Measurements from ENCODE around the gene TM4SF4.

TM4SF4 gene

DNA sequence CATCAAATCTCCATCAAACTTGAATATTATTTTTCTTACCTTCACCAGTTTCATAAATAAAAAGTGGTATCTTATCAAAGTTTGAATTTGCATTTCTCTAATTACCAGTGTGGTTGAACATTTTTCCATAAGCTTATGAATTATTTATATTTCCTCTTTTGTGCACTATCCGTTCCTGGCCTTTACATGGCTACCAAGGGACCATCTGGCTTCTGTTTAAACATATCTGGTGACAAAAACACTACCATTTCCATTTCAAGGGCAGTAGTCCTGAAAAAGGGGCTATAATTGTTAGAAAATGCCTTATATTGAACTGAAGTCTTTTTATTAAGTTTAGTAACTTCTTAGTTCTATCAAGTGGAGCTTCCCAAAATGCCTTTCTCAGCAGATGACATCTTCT lies 44.3 kb upstream of the TM4SF4 start:
- DNase-seq (ENCODE audit: low spot score): no peak
- no peak overlapping the region for H2BK5ac ChIP-seq (ENCODE audit: low read length)
- no peak overlapping the region for H2BK15ac ChIP-seq (ENCODE audit: low read length)
- no CpG with 5 or more reads among the region's 1 CpG for WGBS, 2 donors (ENCODE audit: extremely low coverage in 2 of 2, insufficient read length in 2 of 2, insufficient replicate concordance in 1 of 2)
- H3K9me3 ChIP-seq (replicated peaks in 1 of 2; ENCODE audit: control insufficient read depth in 2 of 2, insufficient read depth in 1 of 2, low read depth in 1 of 2, low read length in 2 of 2): peaks cover 0 to 2% of the 10 kb centered on the region in 2 donors
- H3K4me1 ChIP-seq (ENCODE audit: control insufficient read depth in 2 of 2, insufficient read depth in 1 of 2, low read depth in 1 of 2, low read length in 2 of 2): peaks cover 2 to 6% of the 10 kb centered on the region in 2 donors
- H3K27me3 ChIP-seq (ENCODE audit: control insufficient read depth in 3 of 3, insufficient read depth in 3 of 3, low read depth in 1 of 3, low read length in 3 of 3): no peaks in the 10 kb centered on the region
- H3K79me1 ChIP-seq (ENCODE audit: low read depth, low read length): no peaks in the 10 kb centered on the region
- H3K4me2 ChIP-seq (ENCODE audit: insufficient read depth, low read length, poor library complexity, severe bottlenecking): no peak overlapping the region
- H3K36me3 ChIP-seq (replicated peaks in 1 of 2; ENCODE audit: control insufficient read depth in 2 of 2, insufficient read depth in 2 of 2, low read length in 2 of 2): no peaks in the 10 kb centered on the region
- H3K4ac ChIP-seq (ENCODE audit: low read length): no peak overlapping the region
- H2AFZ ChIP-seq (ENCODE audit: low read length): no peak overlapping the region
- H3K27ac ChIP-seq (replicated peaks; ENCODE audit: low read length): no peak overlapping the region
- no peak overlapping the region for H3K18ac ChIP-seq (ENCODE audit: low read length)
- no peak overlapping the region for H2BK12ac ChIP-seq (ENCODE audit: low read length)
- no peak overlapping the region for H3K14ac ChIP-seq (ENCODE audit: low read length)
- no peak overlapping the region for H2BK120ac ChIP-seq (ENCODE audit: low read depth, low read length)
- no peak overlapping the region for H2AK5ac ChIP-seq (ENCODE audit: low read depth, low read length)
- no peak overlapping the region for H4K91ac ChIP-seq (ENCODE audit: low read depth, low read length, poor library complexity)
- no peak overlapping the region for H3K23ac ChIP-seq (ENCODE audit: low read depth, low read length, poor library complexity)
- H3K9ac ChIP-seq (ENCODE audit: low read depth, low read length, poor library complexity): no peak overlapping the region
- H4K8ac ChIP-seq (ENCODE audit: low read depth, low read length): no peak overlapping the region
- H3K4me3 ChIP-seq (ENCODE audit: low read length in 2 of 2): no peak overlapping the region

GRCh38 chr3:149432149-149432548 lies 42.3 kb upstream of the TM4SF4 start:
- no peak overlapping the region for H2BK12ac ChIP-seq (ENCODE audit: low read length)
- H4K91ac ChIP-seq (ENCODE audit: low read depth, low read length, poor library complexity): no peak overlapping the region
- H2AK5ac ChIP-seq (ENCODE audit: low read depth, low read length): no peak overlapping the region
- no peak overlapping the region for H3K4me2 ChIP-seq (ENCODE audit: insufficient read depth, low read length, poor library complexity, severe bottlenecking)
- no peak overlapping the region for H3K9ac ChIP-seq (ENCODE audit: low read depth, low read length, poor library complexity)
- H3K4ac ChIP-seq (ENCODE audit: low read length): no peak overlapping the region
- H2AFZ ChIP-seq (ENCODE audit: low read length): no peak overlapping the region
- WGBS, 2 donors (ENCODE audit: extremely low coverage in 2 of 2, insufficient read length in 2 of 2, insufficient replicate concordance in 1 of 2): no CpG with 5 or more reads among the region's 2 CpGs
- H2BK15ac ChIP-seq (ENCODE audit: low read length): no peak overlapping the region
- H3K14ac ChIP-seq (ENCODE audit: low read length): no peak overlapping the region
- no peak overlapping the region for H2BK120ac ChIP-seq (ENCODE audit: low read depth, low read length)
- no peaks in the 10 kb centered on the region for H3K27me3 ChIP-seq (ENCODE audit: control insufficient read depth in 3 of 3, insufficient read depth in 3 of 3, low read depth in 1 of 3, low read length in 3 of 3)
- H3K18ac ChIP-seq (ENCODE audit: low read length): no peak overlapping the region
- H2BK5ac ChIP-seq (ENCODE audit: low read length): no peak overlapping the region
- H3K9me3 ChIP-seq (replicated peaks in 1 of 2; ENCODE audit: control insufficient read depth in 2 of 2, insufficient read depth in 1 of 2, low read depth in 1 of 2, low read length in 2 of 2): peaks cover 0 to 2% of the 10 kb centered on the region in 2 donors
- no peak for DNase-seq (ENCODE audit: low spot score)
- H3K79me1 ChIP-seq (ENCODE audit: low read depth, low read length): no peaks in the 10 kb centered on the region
- H3K4me1 ChIP-seq (ENCODE audit: control insufficient read depth in 2 of 2, insufficient read depth in 1 of 2, low read depth in 1 of 2, low read length in 2 of 2): no peaks in the 10 kb centered on the region
- no peak overlapping the region for H3K4me3 ChIP-seq (ENCODE audit: low read length in 2 of 2)
- H3K23ac ChIP-seq (ENCODE audit: low read depth, low read length, poor library complexity): no peak overlapping the region
- no peak overlapping the region for H4K8ac ChIP-seq (ENCODE audit: low read depth, low read length)
- no peaks in the 10 kb centered on the region for H3K36me3 ChIP-seq (replicated peaks in 1 of 2; ENCODE audit: control insufficient read depth in 2 of 2, insufficient read depth in 2 of 2, low read length in 2 of 2)
- H3K27ac ChIP-seq (replicated peaks; ENCODE audit: low read length): no peak overlapping the region

DNA sequence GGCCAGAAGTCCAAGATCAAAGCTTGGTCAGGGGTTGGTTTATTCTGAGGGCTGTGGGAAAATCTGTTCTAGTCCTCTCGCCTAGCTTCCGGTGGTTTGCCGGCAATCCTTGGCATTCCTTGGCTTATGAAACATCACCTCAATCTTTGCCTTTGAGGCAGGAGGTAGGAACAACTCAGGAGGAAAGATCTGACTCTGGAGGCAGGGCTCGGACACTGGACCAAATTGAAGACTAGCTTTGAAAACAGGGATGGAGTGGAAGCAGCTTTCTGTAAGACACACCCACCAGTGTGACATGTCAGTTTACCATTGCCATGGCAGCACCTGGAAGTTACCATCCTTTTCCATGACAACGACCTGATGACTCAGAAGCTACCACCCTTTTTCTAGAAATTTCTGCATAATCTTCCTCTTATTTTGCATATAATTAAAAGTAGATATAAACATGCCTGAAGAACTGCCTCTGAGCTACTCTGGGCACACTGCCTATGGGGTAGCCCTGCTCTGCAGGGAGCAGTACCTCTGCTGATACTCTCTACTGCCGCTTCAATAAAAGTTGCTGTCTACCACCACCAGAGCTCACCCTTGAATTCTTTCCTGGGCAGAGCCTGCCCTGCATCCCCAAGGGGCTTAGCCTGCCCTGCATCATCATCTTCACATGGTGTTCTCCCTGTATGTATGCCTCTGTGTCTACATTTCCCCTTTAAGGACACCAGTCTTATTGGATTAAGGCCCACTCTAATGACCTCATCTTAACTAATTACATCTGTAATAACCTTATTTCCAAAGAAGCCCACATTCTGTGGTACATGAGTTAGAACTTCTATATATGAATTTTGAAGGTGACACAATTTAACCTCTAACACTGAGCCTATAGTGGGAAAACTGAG lies 38.3 kb upstream of the TM4SF4 start:
- H2BK120ac ChIP-seq (ENCODE audit: low read depth, low read length): no peak overlapping the region
- H2AFZ ChIP-seq (ENCODE audit: low read length): no peak overlapping the region
- H3K27ac ChIP-seq (replicated peaks; ENCODE audit: low read length): no peak overlapping the region
- H2AK5ac ChIP-seq (ENCODE audit: low read depth, low read length): no peak overlapping the region
- no peaks in the 10 kb centered on the region for H3K4me1 ChIP-seq (ENCODE audit: control insufficient read depth in 2 of 2, insufficient read depth in 1 of 2, low read depth in 1 of 2, low read length in 2 of 2)
- H3K14ac ChIP-seq (ENCODE audit: low read length): no peak overlapping the region
- H3K4me2 ChIP-seq (ENCODE audit: insufficient read depth, low read length, poor library complexity, severe bottlenecking): no peak overlapping the region
- no peak overlapping the region for H2BK5ac ChIP-seq (ENCODE audit: low read length)
- H2BK12ac ChIP-seq (ENCODE audit: low read length): no peak overlapping the region
- WGBS, 2 donors (ENCODE audit: extremely low coverage in 2 of 2, insufficient read length in 2 of 2, insufficient replicate concordance in 1 of 2): no CpG with 5 or more reads among the region's 6 CpGs
- H3K36me3 ChIP-seq (replicated peaks in 1 of 2; ENCODE audit: control insufficient read depth in 2 of 2, insufficient read depth in 2 of 2, low read length in 2 of 2): no peaks in the 10 kb centered on the region
- no peak overlapping the region for H3K9ac ChIP-seq (ENCODE audit: low read depth, low read length, poor library complexity)
- no peak overlapping the region for H4K8ac ChIP-seq (ENCODE audit: low read depth, low read length)
- no peak for DNase-seq (ENCODE audit: low spot score)
- peaks cover 0 to 2% of the 10 kb centered on the region in 2 donors for H3K9me3 ChIP-seq (replicated peaks in 1 of 2; ENCODE audit: control insufficient read depth in 2 of 2, insufficient read depth in 1 of 2, low read depth in 1 of 2, low read length in 2 of 2)
- no peak overlapping the region for H4K91ac ChIP-seq (ENCODE audit: low read depth, low read length, poor library complexity)
- no peaks in the 10 kb centered on the region for H3K79me1 ChIP-seq (ENCODE audit: low read depth, low read length)
- H3K18ac ChIP-seq (ENCODE audit: low read length): no peak overlapping the region
- H3K4me3 ChIP-seq (ENCODE audit: low read length in 2 of 2): no peak overlapping the region
- H3K27me3 ChIP-seq (ENCODE audit: control insufficient read depth in 3 of 3, insufficient read depth in 3 of 3, low read depth in 1 of 3, low read length in 3 of 3): no peaks in the 10 kb centered on the region
- no peak overlapping the region for H3K23ac ChIP-seq (ENCODE audit: low read depth, low read length, poor library complexity)
- no peak overlapping the region for H2BK15ac ChIP-seq (ENCODE audit: low read length)
- H3K4ac ChIP-seq (ENCODE audit: low read length): no peak overlapping the region

- H3K79me1 ChIP-seq (ENCODE audit: low read depth, low read length): no peaks in the 10 kb centered on the region
- no peak overlapping the region for H2BK12ac ChIP-seq (ENCODE audit: low read length)
- no peak overlapping the region for H3K18ac ChIP-seq (ENCODE audit: low read length)
- no peak overlapping the region for H3K27ac ChIP-seq (replicated peaks; ENCODE audit: low read length)
- no peak overlapping the region for H3K4me2 ChIP-seq (ENCODE audit: insufficient read depth, low read length, poor library complexity, severe bottlenecking)
- H2BK15ac ChIP-seq (ENCODE audit: low read length): no peak overlapping the region
- H3K9me3 ChIP-seq (replicated peaks in 1 of 2; ENCODE audit: control insufficient read depth in 2 of 2, insufficient read depth in 1 of 2, low read depth in 1 of 2, low read length in 2 of 2): peaks cover 0 to 2% of the 10 kb centered on the region in 2 donors
- H2BK5ac ChIP-seq (ENCODE audit: low read length): no peak overlapping the region
- H2AFZ ChIP-seq (ENCODE audit: low read length): no peak overlapping the region
- no peaks in the 10 kb centered on the region for H3K27me3 ChIP-seq (ENCODE audit: control insufficient read depth in 3 of 3, insufficient read depth in 3 of 3, low read depth in 1 of 3, low read length in 3 of 3)
- H3K4me1 ChIP-seq (ENCODE audit: control insufficient read depth in 2 of 2, insufficient read depth in 1 of 2, low read depth in 1 of 2, low read length in 2 of 2): no peaks in the 10 kb centered on the region
- H3K14ac ChIP-seq (ENCODE audit: low read length): no peak overlapping the region
- no peak overlapping the region for H3K9ac ChIP-seq (ENCODE audit: low read depth, low read length, poor library complexity)
- no peak overlapping the region for H3K23ac ChIP-seq (ENCODE audit: low read depth, low read length, poor library complexity)
- H4K91ac ChIP-seq (ENCODE audit: low read depth, low read length, poor library complexity): no peak overlapping the region
- no CpG with 5 or more reads among the region's 3 CpGs for WGBS, 2 donors (ENCODE audit: extremely low coverage in 2 of 2, insufficient read length in 2 of 2, insufficient replicate concordance in 1 of 2)
- H2BK120ac ChIP-seq (ENCODE audit: low read depth, low read length): no peak overlapping the region
- H3K36me3 ChIP-seq (replicated peaks in 1 of 2; ENCODE audit: control insufficient read depth in 2 of 2, insufficient read depth in 2 of 2, low read length in 2 of 2): no peaks in the 10 kb centered on the region
- no peak overlapping the region for H3K4ac ChIP-seq (ENCODE audit: low read length)
- no peak overlapping the region for H4K8ac ChIP-seq (ENCODE audit: low read depth, low read length)
- no peak for DNase-seq (ENCODE audit: low spot score)
- no peak overlapping the region for H2AK5ac ChIP-seq (ENCODE audit: low read depth, low read length)
- H3K4me3 ChIP-seq (ENCODE audit: low read length in 2 of 2): no peak overlapping the region
These were observed 37.2 kb upstream of the TM4SF4 start for GRCh38 chr3:149437286-149437685.

All from neuronal stem cell (in vitro differentiated cells).